ENCODE results near the gene ALAS2. TPM values are rescaled to one million over a fixed set of nuclear protein-coding genes. Genes with fewer than 3 reads are reported as not detected.
"Not testable (repeated sequence)": the region's sequence is repeated elsewhere in the genome, so short reads cannot be mapped to it uniquely, and the experiment has no call there.

Gene ALAS2
- total RNA-seq, 2 experiments from 2014 or later, result not detected

GRCh38 chrX:54995621-54996020, 35.2 kb downstream of the ALAS2 start:
- ChIA-PET POLR2A (no interaction called here), CTCF (no interaction called here)
- H3K27ac Mint-ChIP-seq, result no peak overlapping the region
- H3K4me1 Mint-ChIP-seq (ENCODE audit: low read depth), result no peaks in the 10 kb centered on the region
- no peak overlapping the region for H3K4me3 Mint-ChIP-seq
- no peaks in the 10 kb centered on the region for H3K27me3 Mint-ChIP-seq
- no peak for DNase-seq
- no peaks in the 10 kb centered on the region for H3K36me3 Mint-ChIP-seq
- intact Hi-C loops (cut with micrococcal nuclease), result no loop called here
- no peaks in the 10 kb centered on the region for H3K9me3 Mint-ChIP-seq

- Mint-ChIP-seq H3K9me3 (no peaks in the 10 kb centered on the region), H3K27me3 (no peaks in the 10 kb centered on the region), H3K36me3 (no peaks in the 10 kb centered on the region), H3K4me1 (ENCODE audit: low read depth) (no peaks in the 10 kb centered on the region), H3K27ac (no peak overlapping the region), H3K4me3 (no peak overlapping the region)
- POLR2A ChIA-PET, result no interaction called here
- intact Hi-C loops (cut with micrococcal nuclease), result no loop called here
- no peak for DNase-seq
- CTCF ChIA-PET, result no interaction called here
Measured at GRCh38 chrX:54994668-54995351, 36.0 kb downstream of the ALAS2 start.

DNA sequence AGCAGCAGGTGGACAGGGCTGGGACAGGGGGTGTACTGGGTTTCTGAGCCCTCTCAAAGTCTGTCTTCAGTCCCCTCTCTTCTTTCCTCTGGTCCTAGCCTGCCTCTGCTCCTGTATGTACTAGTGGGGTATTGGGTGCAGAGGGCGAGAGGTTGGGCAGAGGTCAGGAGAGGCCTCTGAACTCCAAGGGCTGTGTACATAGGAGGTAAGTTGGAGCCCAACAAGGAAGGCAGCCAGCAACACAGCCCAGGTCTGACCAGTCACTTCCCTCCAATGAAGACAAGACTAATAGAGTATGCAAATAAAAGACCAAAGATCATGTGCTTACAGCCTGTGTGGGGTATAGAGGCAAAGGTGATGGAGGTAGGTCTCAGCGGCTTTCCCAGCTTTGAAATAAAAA, 36.7 kb downstream of the ALAS2 start, which contains the start of gene PFKFB1:
Gene PFKFB1, minus strand, starts transcription at position 90 of the 400 bp plus-strand sequence. CDS start 181 bp downstream, outside the sequence.
- H3K4me3 Mint-ChIP-seq, result no peak within 1 kb of the TSS
- H3K27me3 Mint-ChIP-seq, result no peaks in the 10 kb centered on the region
- POLR2A ChIA-PET, result no interaction called here
- DNase-seq, result no peak
- CTCF ChIA-PET, result no interaction called here
- H3K9me3 Mint-ChIP-seq, result no peaks in the 10 kb centered on the region
- no peaks in the 10 kb centered on the region for H3K4me1 Mint-ChIP-seq (ENCODE audit: low read depth)
- H3K36me3 Mint-ChIP-seq, result no peaks in the 10 kb centered on the region
- H3K27ac Mint-ChIP-seq, result no peak within 1 kb of the TSS
- intact Hi-C loops (cut with micrococcal nuclease), result no loop called here

DNA sequence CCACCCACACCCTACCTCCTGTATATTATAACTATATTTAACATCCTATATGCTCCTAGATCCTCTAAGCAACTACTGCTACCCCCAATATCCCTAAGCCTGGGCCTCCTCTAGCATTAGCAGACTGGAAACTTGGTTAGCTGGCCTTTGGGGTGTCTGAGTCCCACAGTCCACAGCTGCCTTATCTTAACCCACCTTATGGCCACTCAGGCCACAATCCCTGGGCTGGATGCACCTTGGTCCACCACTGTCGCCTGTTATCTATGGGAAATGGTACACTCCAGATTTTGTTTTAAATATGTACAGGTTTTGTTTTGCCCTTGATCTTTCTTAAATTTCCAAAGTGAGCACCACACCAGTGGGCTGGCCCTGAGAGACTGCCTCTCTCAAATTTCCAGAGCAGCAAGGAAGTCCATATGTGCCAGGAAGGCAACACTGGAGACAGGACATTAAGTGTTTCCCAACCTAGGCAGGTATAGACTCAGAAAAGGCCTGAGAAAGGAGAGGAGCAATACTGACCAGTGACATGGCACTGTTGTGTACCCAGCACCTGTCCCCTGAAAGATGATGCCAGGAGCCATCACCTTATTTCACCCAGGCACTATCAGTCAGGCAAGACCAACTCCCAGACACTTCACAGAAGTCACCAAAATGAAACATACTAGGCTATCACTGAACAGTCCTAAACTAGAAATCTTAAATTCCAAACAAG, 37.7 kb downstream of the ALAS2 start:
- CTCF ChIA-PET, result no interaction called here
- no peaks in the 10 kb centered on the region for H3K4me1 Mint-ChIP-seq (ENCODE audit: low read depth)
- no peaks in the 10 kb centered on the region for H3K36me3 Mint-ChIP-seq
- POLR2A ChIA-PET, result no interaction called here
- no peak for DNase-seq
- no peaks in the 10 kb centered on the region for H3K9me3 Mint-ChIP-seq
- H3K27me3 Mint-ChIP-seq, result no peaks in the 10 kb centered on the region
- intact Hi-C loops (cut with micrococcal nuclease), result no loop called here
- H3K4me3 Mint-ChIP-seq, result no peak overlapping the region
- H3K27ac Mint-ChIP-seq, result no peak overlapping the region

DNA sequence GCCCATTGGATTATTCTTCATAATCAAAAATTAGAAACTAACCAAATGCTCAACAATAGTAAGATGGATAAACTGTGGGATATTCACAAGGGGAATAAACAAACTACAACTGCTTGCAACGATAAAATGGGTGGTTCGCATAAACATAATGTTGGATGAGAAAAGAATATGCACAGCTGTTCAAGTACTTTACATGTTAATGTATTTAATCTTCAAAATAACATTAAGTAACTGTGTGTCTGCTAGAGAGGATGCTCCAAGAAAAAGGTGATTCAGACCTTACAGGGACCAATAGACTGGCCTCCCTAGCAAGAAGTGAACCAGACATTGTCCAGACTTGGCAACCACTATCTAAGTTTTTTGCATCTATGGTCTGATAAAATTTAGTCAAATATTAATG, 39.1 kb downstream of the ALAS2 start:
- peaks cover 2% of the 10 kb centered on the region for H3K9me3 Mint-ChIP-seq
- CTCF ChIA-PET, result no interaction called here
- no peaks in the 10 kb centered on the region for H3K36me3 Mint-ChIP-seq
- H3K27ac Mint-ChIP-seq, result no peak overlapping the region
- no peak overlapping the region for H3K4me3 Mint-ChIP-seq
- no peaks in the 10 kb centered on the region for H3K27me3 Mint-ChIP-seq
- POLR2A ChIA-PET, result no interaction called here
- intact Hi-C loops (cut with micrococcal nuclease), result no loop called here
- no peak for DNase-seq
- no peaks in the 10 kb centered on the region for H3K4me1 Mint-ChIP-seq (ENCODE audit: low read depth)

DNA sequence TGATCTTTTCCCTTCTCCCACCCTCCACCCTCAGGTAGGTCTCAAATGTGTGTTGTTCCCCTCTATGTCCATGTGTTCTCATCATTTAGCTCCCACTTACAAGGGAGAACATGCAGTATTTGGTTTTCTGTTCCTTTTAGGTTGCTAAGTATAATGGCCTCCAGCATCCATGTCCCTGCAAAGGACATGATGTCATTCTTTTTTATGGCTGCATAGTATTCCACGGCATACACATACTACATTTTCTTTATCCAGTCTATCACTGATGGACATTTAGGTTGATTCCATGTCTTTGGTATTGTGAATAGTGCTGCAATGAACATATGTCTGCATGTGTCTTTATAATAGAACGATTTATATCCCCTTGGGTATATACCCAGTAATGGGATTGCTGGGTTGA, 47.5 kb downstream of the ALAS2 start:
- CTCF ChIA-PET, H3K9me3 Mint-ChIP-seq: not testable (repeated sequence)

DNA sequence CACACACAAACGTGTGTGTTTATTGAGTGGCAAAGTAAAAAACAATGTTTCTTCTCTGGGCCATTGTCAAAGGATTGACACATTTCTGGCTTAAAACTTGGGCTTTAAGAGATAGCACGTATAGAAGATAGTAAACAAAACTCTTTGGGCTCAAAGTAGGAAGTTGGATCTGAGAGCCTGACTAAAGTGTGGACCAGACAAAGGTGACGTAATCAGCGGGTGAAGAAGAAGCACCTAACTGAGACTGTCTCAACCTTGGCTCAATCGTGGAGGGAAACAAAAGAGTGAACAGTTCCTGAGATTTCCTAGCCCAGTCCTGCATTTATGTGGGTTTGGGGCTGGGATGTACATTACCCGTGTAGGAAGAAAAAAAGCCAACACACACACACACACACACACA, 50.4 kb downstream of the ALAS2 start:
- Mint-ChIP-seq H3K4me3 (no peak overlapping the region), H3K27ac (no peak overlapping the region), H3K4me1 (ENCODE audit: low read depth) (no peaks in the 10 kb centered on the region), H3K9me3 (no peaks in the 10 kb centered on the region), H3K27me3 (no peaks in the 10 kb centered on the region), H3K36me3 (no peaks in the 10 kb centered on the region)
- ChIA-PET POLR2A (no interaction called here), CTCF (no interaction called here)
- intact Hi-C loops (cut with micrococcal nuclease), result no loop called here
- no peak for DNase-seq

More for the DNA sequence above, 47.5 kb downstream of the ALAS2 start:
- H3K4me1 Mint-ChIP-seq (ENCODE audit: low read depth); H3K27me3 Mint-ChIP-seq; H3K27ac Mint-ChIP-seq; POLR2A ChIA-PET; H3K36me3 Mint-ChIP-seq; DNase-seq; H3K4me3 Mint-ChIP-seq; intact Hi-C loops (cut with micrococcal nuclease): not testable (repeated sequence)

GRCh38 chrX:54979432-54979831, 51.3 kb downstream of the ALAS2 start:
- no peak for DNase-seq
- Mint-ChIP-seq H3K27me3 (no peaks in the 10 kb centered on the region), H3K4me3 (no peak overlapping the region), H3K9me3 (no peaks in the 10 kb centered on the region), H3K27ac (no peak overlapping the region), H3K4me1 (ENCODE audit: low read depth) (no peaks in the 10 kb centered on the region), H3K36me3 (no peaks in the 10 kb centered on the region)
- intact Hi-C loops (cut with micrococcal nuclease), result no loop called here
- POLR2A ChIA-PET, result no interaction called here
- CTCF ChIA-PET, result no interaction called here

DNA sequence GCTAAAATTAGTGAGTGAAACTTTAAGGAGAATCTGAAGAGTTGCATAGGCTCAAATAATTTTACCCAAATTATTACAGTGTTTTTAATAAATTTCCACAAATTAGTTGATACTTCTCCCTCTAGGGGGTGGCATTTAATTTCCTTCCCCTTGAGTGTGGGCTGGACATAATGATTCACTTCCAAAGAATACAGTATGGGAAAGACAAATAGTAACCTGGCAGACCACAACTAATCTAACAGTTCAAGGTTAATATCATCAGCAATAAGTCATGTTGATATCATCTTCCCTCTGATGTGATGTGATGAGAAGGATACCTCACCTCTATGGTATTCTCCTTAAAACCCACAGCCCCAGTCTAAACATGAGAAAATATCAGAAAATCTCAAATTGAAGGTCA, 52.3 kb downstream of the ALAS2 start:
- H3K4me3 Mint-ChIP-seq, result no peak overlapping the region
- ChIA-PET POLR2A (no interaction called here), CTCF (no interaction called here)
- no peaks in the 10 kb centered on the region for H3K27me3 Mint-ChIP-seq
- H3K4me1 Mint-ChIP-seq (ENCODE audit: low read depth), result no peaks in the 10 kb centered on the region
- no peaks in the 10 kb centered on the region for H3K36me3 Mint-ChIP-seq
- DNase-seq, result no peak
- intact Hi-C loops (cut with micrococcal nuclease), result no loop called here
- H3K27ac Mint-ChIP-seq, result no peak overlapping the region
- no peaks in the 10 kb centered on the region for H3K9me3 Mint-ChIP-seq

DNA sequence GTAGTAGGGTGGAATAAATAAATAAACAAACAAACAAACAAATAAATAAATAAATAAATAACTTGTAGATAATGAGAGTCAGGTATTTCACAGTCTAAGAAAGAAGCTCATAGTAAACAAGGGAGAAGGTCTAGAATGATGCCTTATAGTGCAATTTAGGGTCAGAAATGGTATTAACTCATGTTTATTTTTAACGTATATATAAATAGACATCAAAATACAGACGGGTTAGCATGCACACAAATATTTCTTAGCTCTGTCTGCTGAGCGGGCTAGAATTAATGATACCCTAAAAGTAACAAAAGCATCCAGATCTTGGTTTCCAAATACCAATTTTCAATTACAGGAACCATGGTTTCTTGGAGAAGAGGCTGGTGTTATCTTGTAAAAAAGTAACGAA, 53.4 kb downstream of the ALAS2 start:
- Mint-ChIP-seq H3K4me3 (no peak overlapping the region), H3K4me1 (ENCODE audit: low read depth) (no peaks in the 10 kb centered on the region), H3K9me3 (no peaks in the 10 kb centered on the region), H3K36me3 (no peaks in the 10 kb centered on the region), H3K27ac (no peak overlapping the region), H3K27me3 (no peaks in the 10 kb centered on the region)
- ChIA-PET POLR2A (no interaction called here), CTCF (no interaction called here)
- no peak for DNase-seq
- intact Hi-C loops (cut with micrococcal nuclease), result no loop called here

DNA sequence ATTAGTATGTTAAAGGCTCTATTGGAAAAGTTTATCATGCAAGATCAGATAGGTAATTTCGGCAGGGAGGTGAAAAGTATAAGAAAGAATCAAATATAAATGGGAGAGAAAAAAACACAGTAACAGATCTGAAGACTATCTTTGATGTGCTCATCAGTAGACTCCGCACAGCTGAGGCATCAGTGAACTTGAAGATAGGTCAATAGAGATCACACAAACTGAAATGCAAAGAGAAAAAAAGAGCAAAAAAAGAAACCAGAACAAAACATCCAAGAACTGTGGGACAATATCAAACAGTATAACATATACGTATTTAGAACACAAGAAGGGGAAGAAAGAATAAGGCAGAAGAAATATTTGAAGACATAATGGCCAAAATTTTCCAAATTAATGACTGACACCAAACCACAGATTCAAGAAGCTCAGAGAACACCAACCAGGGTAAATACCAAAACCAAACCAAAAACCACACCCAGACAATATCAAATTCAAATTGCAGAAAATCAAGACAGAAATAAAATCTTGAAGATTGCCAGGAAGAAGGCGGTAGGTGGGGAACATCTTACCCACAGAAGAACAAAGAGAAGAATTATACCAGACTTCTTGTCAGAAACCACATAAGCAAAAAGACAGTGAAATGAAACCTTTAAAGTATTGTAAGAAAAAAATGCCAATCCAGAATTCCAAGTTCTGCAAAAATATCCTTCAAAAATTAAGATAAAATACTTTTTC, 65.8 kb downstream of the ALAS2 start:
- peaks cover 2% of the 10 kb centered on the region for H3K9me3 Mint-ChIP-seq
- no peaks in the 10 kb centered on the region for H3K27me3 Mint-ChIP-seq
- peaks cover 10% of the 10 kb centered on the region for H3K4me1 Mint-ChIP-seq (ENCODE audit: low read depth)
- H3K36me3 Mint-ChIP-seq, result no peaks in the 10 kb centered on the region
- intact Hi-C loops (cut with micrococcal nuclease), result no loop called here
- DNase-seq, result no peak
- ChIA-PET CTCF (no interaction called here), POLR2A (no interaction called here)
- no peak overlapping the region for H3K4me3 Mint-ChIP-seq
- no peak overlapping the region for H3K27ac Mint-ChIP-seq

DNA sequence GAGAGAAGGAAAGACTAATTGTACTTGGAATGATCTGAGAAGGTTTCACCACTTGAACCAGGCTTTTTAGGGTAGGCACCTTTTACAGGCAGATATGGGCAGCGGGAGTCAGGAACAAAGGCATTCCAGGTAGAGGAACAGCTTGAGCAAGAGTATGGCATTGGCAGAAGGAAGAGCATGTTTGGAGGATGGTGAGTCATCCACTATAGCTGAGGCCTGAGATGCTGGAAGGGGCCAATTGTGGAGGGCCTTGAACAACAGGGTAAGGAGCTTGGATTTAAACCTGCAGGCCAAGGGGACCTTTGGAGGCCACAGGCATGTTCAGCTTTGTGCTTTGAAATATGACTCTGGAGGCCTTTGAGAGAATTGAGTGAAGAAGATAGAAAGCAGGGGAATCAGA, 69.0 kb downstream of the ALAS2 start:
- ChIA-PET CTCF (no interaction called here), POLR2A (no interaction called here)
- H3K9me3 Mint-ChIP-seq, result no peaks in the 10 kb centered on the region
- no peaks in the 10 kb centered on the region for H3K27me3 Mint-ChIP-seq
- no peaks in the 10 kb centered on the region for H3K36me3 Mint-ChIP-seq
- H3K4me1 Mint-ChIP-seq (ENCODE audit: low read depth), result peaks cover 10% of the 10 kb centered on the region
- no peak for DNase-seq
- H3K27ac Mint-ChIP-seq, result no peak overlapping the region
- H3K4me3 Mint-ChIP-seq, result no peak overlapping the region
- intact Hi-C loops (cut with micrococcal nuclease), result no loop called here
